22Rv1 (cell line): ENCODE measurements around the gene FAM200A.

Experiments
- CTCF ChIP-seq: fragments of 450-650 bp; IDR thresholded peaks from 2 replicates; pipeline ENCODE4 v1.5.1; 2017; ENCODE audit warnings: mild to moderate bottlenecking
- ZFX ChIP-seq: fragments of 450-650 bp; IDR thresholded peaks from 2 replicates; pipeline ENCODE4 v1.6.1; 2017; ENCODE audit warnings: antibody characterized with exemption, borderline replicate concordance

- no peak for TF ChIP-seq CTCF
- no peak for TF ChIP-seq ZFX
These were observed 27.5 kb upstream of the FAM200A start for GRCh38 chr7:99579281-99579955.
